ENCODE measurements around the gene MFRP. TPM values are rescaled to one million over a fixed set of nuclear protein-coding genes. Genes with fewer than 3 reads are reported as not detected.

The MFRP gene
- total and polyA plus RNA-seq, 10 of the 15 experiments (the other 5 are each of a cell fraction or from before 2014, with no cell fraction given), result not detected

GRCh38 chr11:119373059-119373920, 26.8 kb upstream of the MFRP start (continued):
- TF ChIP-seq HSF1 (IDR thresholded peaks at IDR 0.05; ENCODE audit: low read depth, low read length) (no peak), IKZF1 (conservative IDR thresholded peaks at IDR 0.05) (no peak), MYC (IDR thresholded peaks at IDR 0.05; ENCODE audit: insufficient read depth, insufficient read length, insufficient replicate concordance, low read length, severe bottlenecking) (no peak), TAF1 (IDR thresholded peaks at IDR 0.05; ENCODE audit: borderline replicate concordance, low read depth, low read length) (no peak), E4F1 (IDR thresholded peaks at IDR 0.05; ENCODE audit: borderline replicate concordance, partially characterized antibody) (no peak), RELA (IDR thresholded peaks at IDR 0.05; ENCODE audit: borderline replicate concordance, partially characterized antibody) (no peak)
- TF ChIP-seq, protein P1, sequence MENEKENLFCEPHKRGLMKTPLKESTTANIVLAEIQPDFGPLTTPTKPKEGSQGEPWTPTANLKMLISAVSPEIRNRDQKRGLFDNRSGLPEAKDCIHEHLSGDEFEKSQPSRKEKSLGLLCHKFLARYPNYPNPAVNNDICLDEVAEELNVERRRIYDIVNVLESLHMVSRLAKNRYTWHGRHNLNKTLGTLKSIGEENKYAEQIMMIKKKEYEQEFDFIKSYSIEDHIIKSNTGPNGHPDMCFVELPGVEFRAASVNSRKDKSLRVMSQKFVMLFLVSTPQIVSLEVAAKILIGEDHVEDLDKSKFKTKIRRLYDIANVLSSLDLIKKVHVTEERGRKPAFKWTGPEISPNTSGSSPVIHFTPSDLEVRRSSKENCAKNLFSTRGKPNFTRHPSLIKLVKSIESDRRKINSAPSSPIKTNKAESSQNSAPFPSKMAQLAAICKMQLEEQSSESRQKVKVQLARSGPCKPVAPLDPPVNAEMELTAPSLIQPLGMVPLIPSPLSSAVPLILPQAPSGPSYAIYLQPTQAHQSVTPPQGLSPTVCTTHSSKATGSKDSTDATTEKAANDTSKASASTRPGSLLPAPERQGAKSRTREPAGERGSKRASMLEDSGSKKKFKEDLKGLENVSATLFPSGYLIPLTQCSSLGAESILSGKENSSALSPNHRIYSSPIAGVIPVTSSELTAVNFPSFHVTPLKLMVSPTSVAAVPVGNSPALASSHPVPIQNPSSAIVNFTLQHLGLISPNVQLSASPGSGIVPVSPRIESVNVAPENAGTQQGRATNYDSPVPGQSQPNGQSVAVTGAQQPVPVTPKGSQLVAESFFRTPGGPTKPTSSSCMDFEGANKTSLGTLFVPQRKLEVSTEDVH (IDR thresholded peaks at IDR 0.05; ENCODE audit: low read depth, partially characterized antibody), result no peak
